ENCODE results near the gene HDAC4. TPM values are rescaled to one million over a fixed set of nuclear protein-coding genes. Genes with fewer than 3 reads are reported as not detected.

HDAC4 gene
- polyA plus RNA-seq, 1 donor from 2014 or later, result 2.8 TPM

DNA sequence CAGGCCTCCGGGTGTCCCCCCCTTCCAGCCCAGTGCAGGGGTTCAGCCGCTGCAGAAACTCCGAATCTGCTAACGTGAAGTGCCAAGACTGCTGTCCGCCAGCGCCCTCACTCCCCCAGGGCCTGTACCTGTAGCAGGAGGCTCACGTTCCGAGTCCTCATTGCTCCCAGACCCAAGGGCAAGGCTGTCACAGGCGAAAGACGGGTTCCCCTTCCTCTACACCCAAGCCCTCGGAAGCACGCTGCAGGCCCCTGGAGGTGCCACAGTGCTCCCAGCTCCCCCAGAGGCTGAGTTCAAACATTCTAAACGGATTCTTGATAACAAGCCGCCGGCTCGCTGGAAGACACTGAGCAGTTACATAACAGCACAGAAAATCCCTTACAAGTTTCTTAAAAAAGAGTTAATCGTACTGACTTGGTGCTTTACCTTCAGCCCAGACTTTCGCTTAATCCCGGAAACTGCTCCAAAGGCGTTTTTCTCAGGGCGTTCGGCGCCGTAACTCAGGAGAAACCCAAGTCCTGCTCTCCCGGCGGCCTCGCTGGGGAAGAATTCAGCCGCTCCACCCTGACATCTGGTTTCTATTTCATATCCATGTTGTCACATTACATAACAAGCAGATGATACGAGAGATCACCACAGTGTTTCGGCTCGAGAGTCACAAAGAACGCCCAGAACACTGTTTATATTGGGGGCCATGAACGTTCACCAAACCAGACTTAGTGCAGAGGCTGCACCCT is 92.0 kb downstream of the HDAC4 start:
- Mint-ChIP-seq H3K27ac (no peak overlapping the region), H3K27me3 (peaks cover 3% of the 10 kb centered on the region), H3K4me3 (no peak overlapping the region), H3K9me3 (no peaks in the 10 kb centered on the region), H3K4me1 (peaks cover 7 to 13% (median 13%) of the 10 kb centered on the region in 3 donors), H3K36me3 (no peaks in the 10 kb centered on the region)

- Mint-ChIP-seq H3K4me1 (peaks cover 15 to 21% (median 18%) of the 10 kb centered on the region in 3 donors), H3K36me3 (no peaks in the 10 kb centered on the region), H3K9me3 (no peaks in the 10 kb centered on the region), H3K4me3 (no peak overlapping the region), H3K27me3 (peaks cover 3% of the 10 kb centered on the region), H3K27ac (peak overlapping the region in 1 of 3 donors; percentile 28)
Measured at GRCh38 chr2:239307921-239308613, 92.8 kb downstream of the HDAC4 start.

GRCh38 chr2:239307221-239307569 is 93.6 kb downstream of the HDAC4 start:
- no peaks in the 10 kb centered on the region for H3K36me3 Mint-ChIP-seq
- H3K4me3 Mint-ChIP-seq, result no peak overlapping the region
- peaks cover 3% of the 10 kb centered on the region for H3K27me3 Mint-ChIP-seq
- no peaks in the 10 kb centered on the region for H3K9me3 Mint-ChIP-seq
- peaks cover 19 to 22% (median 20%) of the 10 kb centered on the region in 3 donors for H3K4me1 Mint-ChIP-seq
- no peak overlapping the region for H3K27ac Mint-ChIP-seq

- Mint-ChIP-seq H3K4me3 (no peak overlapping the region), H3K27ac (peak overlapping the region in 1 of 3 donors; percentile 68), H3K36me3 (no peaks in the 10 kb centered on the region), H3K9me3 (no peaks in the 10 kb centered on the region), H3K27me3 (peaks cover 3% of the 10 kb centered on the region), H3K4me1 (peaks cover 24 to 29% (median 25%) of the 10 kb centered on the region in 3 donors)
Measured at GRCh38 chr2:239306274-239307220, 94.3 kb downstream of the HDAC4 start.

DNA sequence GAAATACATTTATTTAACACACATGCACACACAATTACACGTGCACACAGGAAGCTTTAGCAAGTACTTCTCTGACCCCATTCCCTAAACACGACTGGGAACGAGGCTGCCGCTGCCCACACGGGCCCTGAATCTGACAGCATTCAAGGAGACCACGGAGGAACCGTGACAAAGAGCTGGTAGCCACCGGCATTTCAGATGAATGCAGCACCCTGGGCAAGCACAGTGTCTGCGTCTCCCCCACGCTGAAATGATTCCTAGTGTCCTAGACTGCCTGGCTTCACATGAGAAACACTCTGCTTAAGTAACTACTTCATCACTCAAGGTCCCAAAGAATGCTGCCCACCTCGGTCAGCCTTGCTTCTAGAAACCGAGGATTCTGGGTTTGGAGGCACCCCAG is 95.0 kb downstream of the HDAC4 start:
- peaks cover 2% of the 10 kb centered on the region for H3K36me3 Mint-ChIP-seq
- no peaks in the 10 kb centered on the region for H3K9me3 Mint-ChIP-seq
- H3K4me1 Mint-ChIP-seq, result peaks cover 24 to 31% (median 27%) of the 10 kb centered on the region in 3 donors
- peak overlapping the region in 1 of 3 donors; percentile 68 for H3K27ac Mint-ChIP-seq
- peaks cover 3% of the 10 kb centered on the region for H3K27me3 Mint-ChIP-seq
- no peak overlapping the region for H3K4me3 Mint-ChIP-seq

GRCh38 chr2:239305222-239305575 is 95.6 kb downstream of the HDAC4 start:
- Mint-ChIP-seq H3K4me1 (peaks cover 24 to 31% (median 27%) of the 10 kb centered on the region in 3 donors), H3K27ac (no peak overlapping the region), H3K9me3 (no peaks in the 10 kb centered on the region), H3K36me3 (peaks cover 2% of the 10 kb centered on the region), H3K27me3 (peaks cover 3% of the 10 kb centered on the region), H3K4me3 (no peak overlapping the region)

GRCh38 chr2:239304533-239305221 is 96.1 kb downstream of the HDAC4 start:
- Mint-ChIP-seq H3K27me3 (peaks cover 3% of the 10 kb centered on the region), H3K36me3 (peaks cover 2% of the 10 kb centered on the region), H3K4me1 (peaks cover 24 to 35% (median 27%) of the 10 kb centered on the region in 3 donors), H3K9me3 (no peaks in the 10 kb centered on the region), H3K27ac (peak overlapping the region in 2 of 3 donors; percentile 8 to 27), H3K4me3 (no peak overlapping the region)

- peaks cover 24 to 35% (median 31%) of the 10 kb centered on the region in 3 donors for H3K4me1 Mint-ChIP-seq
Measured at GRCh38 chr2:239303711-239304532, 96.9 kb downstream of the HDAC4 start.

DNA sequence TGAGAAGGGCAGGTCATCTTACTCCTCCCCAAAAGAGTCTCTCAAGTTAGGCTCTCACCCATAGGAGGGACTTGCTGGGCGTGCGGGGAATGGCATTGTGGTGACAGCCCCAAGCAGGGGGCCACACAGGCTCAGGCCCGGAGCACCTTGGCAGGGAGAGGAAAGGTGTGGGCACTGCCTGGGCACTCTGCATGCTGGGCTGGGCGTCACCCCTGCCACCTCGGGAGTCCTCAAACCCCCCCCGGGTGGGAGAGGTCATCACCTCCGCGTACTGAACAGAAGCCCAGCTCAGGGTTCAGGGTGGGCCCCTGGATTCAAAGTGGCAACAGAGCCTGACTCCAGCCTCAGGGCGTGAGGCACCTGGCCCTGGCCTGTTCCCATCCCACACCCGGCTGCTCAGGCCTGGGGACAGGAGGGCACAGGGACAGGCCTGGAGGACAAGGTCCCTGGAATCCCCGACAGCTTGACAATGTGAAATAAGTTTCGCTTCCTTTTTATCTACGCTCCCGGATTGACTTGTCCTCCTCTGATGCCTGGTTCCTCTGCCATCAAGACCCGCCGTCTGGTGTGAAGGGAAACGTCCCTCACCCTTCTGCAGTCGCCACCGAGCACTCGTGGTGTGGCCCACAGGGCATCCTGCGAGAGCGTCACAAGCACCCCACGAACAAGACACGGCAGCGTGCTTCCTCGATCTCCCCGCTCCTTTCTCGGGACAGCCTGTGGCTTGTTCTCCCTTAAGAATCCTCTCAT is 97.8 kb downstream of the HDAC4 start:
- peak overlapping the region in 1 of 4 donors; percentile 75 for H3K4me3 Mint-ChIP-seq
- H3K27me3 Mint-ChIP-seq, result peaks cover 3% of the 10 kb centered on the region
- H3K27ac Mint-ChIP-seq, result peak overlapping the region in 2 of 3 donors; percentile 9 to 92
- H3K4me1 Mint-ChIP-seq, result peaks cover 24 to 41% (median 37%) of the 10 kb centered on the region in 3 donors
- peaks cover 2% of the 10 kb centered on the region for H3K36me3 Mint-ChIP-seq
- no peaks in the 10 kb centered on the region for H3K9me3 Mint-ChIP-seq

More at GRCh38 chr2:239303711-239304532, 96.9 kb downstream of the HDAC4 start:
- Mint-ChIP-seq H3K4me3 (peak overlapping the region in 2 of 4 donors; percentile 44 to 75), H3K9me3 (no peaks in the 10 kb centered on the region), H3K36me3 (peaks cover 2% of the 10 kb centered on the region), H3K27me3 (peaks cover 3% of the 10 kb centered on the region), H3K27ac (peak overlapping the region in 2 of 3 donors; percentile 8 to 92)

GRCh38 chr2:239302083-239302807 is 98.6 kb downstream of the HDAC4 start:
- Mint-ChIP-seq H3K27me3 (peaks cover 3% of the 10 kb centered on the region), H3K4me1 (peaks cover 27 to 46% (median 40%) of the 10 kb centered on the region in 3 donors), H3K36me3 (peaks cover 2% of the 10 kb centered on the region), H3K27ac (peak overlapping the region; percentile 14 to 60 (median 46)), H3K4me3 (no peak overlapping the region), H3K9me3 (no peaks in the 10 kb centered on the region)

DNA sequence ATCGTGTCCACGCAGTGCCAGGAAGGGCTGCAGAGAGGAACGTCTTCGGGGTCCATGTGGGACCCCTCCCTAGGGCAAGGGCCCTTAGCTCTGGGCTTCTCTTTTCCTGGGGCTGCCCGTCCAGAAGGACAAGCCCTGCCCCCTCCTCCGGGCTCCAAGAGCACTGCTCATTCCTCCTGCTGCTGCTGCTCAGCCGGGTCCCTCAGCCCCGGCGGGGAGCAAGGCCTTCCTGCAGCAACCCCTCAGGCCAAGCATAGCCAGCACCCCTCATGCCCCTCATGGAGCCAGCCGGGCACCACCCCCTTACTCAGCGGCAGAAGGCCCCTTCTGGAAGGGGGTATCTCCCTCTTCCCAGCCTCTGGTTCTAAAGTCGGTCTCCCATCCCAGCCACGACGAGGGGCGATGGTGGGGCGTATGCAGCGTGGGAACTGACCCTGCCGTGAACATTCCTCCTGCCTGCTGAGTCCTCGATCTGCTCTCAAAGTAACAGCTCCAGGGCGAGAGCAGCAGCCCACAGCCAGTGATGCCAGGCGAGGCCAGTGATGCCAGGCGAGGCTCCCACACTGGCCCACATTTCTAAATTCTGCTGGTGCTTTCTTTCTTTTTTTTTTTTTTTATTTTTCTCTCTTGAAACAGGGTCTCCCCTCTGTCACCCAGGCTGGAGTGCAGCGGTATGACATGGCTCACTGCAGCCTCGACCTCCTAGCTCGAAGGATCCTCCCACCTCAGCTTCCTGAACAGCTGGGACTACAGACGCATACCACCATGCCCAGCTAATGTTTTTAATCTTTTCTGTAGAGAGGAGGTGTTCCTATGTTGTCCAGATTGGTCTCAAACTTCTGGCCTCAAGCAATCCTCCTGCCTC is 99.7 kb downstream of the HDAC4 start:
- Mint-ChIP-seq H3K9me3 (no peaks in the 10 kb centered on the region), H3K27ac (peak overlapping the region in 2 of 3 donors; percentile 14 to 60), H3K36me3 (peaks cover 2% of the 10 kb centered on the region), H3K4me1 (peaks cover 27 to 43% (median 40%) of the 10 kb centered on the region in 3 donors), H3K27me3 (peaks cover 3% of the 10 kb centered on the region), H3K4me3 (peak overlapping the region in 1 of 4 donors; percentile 1)

DNA sequence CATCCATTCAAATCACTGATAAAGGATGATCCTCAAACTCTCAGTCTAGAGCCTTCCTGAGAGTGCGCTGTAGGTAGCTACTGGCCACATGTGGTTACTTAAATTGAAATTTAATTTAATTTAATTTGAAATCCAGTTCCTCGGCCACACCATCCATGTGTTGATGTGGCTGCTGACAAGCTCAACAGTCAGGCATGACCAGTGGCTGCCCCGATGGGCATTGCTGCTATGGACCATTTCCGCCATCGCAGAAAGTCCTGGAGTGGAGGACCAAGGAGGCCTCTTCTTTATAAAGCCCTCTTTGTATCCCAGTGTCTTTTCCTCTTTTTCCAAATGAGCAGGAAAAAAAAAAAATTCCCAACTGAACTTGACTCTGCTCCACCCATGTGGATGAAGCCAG is 100.6 kb downstream of the HDAC4 start:
- no peaks in the 10 kb centered on the region for H3K9me3 Mint-ChIP-seq
- peaks cover 3% of the 10 kb centered on the region for H3K27me3 Mint-ChIP-seq
- H3K36me3 Mint-ChIP-seq, result peaks cover 2% of the 10 kb centered on the region
- H3K4me1 Mint-ChIP-seq, result peaks cover 31 to 45% (median 40%) of the 10 kb centered on the region in 3 donors
- peak overlapping the region in 1 of 4 donors; percentile 33 for H3K4me3 Mint-ChIP-seq
- H3K27ac Mint-ChIP-seq, result no peak overlapping the region
